ENCODE results near the gene L3MBTL3.

Gene L3MBTL3

GRCh38 chr6:130000526-130001421 lies 17.6 kb upstream of the L3MBTL3 start:
- TF ChIP-seq, protein P1, sequence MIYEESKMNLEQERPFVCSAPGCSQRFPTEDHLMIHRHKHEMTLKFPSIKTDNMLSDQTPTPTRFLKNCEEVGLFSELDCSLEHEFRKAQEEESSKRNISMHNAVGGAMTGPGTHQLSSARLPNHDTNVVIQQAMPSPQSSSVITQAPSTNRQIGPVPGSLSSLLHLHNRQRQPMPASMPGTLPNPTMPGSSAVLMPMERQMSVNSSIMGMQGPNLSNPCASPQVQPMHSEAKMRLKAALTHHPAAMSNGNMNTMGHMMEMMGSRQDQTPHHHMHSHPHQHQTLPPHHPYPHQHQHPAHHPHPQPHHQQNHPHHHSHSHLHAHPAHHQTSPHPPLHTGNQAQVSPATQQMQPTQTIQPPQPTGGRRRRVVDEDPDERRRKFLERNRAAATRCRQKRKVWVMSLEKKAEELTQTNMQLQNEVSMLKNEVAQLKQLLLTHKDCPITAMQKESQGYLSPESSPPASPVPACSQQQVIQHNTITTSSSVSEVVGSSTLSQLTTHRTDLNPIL (CRISPR knock-in tag; IDR thresholded peaks at IDR 0.05; ENCODE audit: low read depth): no peak
- TF ChIP-seq CSDC2 (CRISPR knock-in tag; IDR thresholded peaks at IDR 0.05) (no peak), SNAI2 (CRISPR knock-in tag; IDR thresholded peaks at IDR 0.05) (no peak), ISL1 (CRISPR knock-in tag; IDR thresholded peaks at IDR 0.05) (no peak), ZNF565 (CRISPR knock-in tag; conservative IDR thresholded peaks at IDR 0.05; ENCODE audit: low read depth) (no peak), TOX (CRISPR knock-in tag; IDR thresholded peaks at IDR 0.05; ENCODE audit: borderline replicate concordance) (no peak)
- ATAC-seq: no peak

DNA sequence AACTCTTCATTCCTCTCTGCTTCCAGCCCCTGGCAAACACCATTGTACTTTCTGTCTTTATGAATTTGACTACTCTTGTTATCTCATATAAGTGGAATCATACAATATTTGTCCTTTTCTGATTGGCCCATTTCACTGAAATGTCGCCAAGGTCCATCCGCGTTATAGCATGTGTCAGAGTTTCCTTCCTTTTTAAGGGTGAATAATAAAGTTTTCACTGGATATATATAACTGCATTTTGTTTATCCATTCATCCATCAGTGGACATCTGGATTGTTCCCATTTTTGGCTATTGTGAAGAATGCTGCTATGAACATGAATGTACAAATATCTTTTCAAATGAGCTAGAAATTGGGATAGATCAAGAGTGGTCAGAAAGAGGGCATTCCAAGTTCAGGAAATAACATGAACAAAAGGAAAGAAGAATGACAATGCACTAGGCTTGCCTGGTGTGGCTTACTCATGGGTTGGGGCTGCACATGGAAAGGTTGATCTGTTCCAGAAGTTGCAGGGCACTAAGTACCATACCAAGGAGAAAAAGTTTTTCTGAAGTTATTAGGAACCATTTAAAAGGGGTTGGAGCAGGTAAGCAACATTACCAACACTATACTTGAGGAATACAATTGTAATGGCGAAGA lies 10.0 kb upstream of the L3MBTL3 start:
- TF ChIP-seq ZNF565 (CRISPR knock-in tag; conservative IDR thresholded peaks at IDR 0.05; ENCODE audit: low read depth): no peak
- TF ChIP-seq SNAI2 (CRISPR knock-in tag; IDR thresholded peaks at IDR 0.05): no peak
- TF ChIP-seq POU6F1 (CRISPR knock-in tag; IDR thresholded peaks at IDR 0.05; ENCODE audit: borderline replicate concordance, low read depth): no peak
- no peak for TF ChIP-seq TCF4 (CRISPR knock-in tag; IDR thresholded peaks at IDR 0.05; ENCODE audit: borderline replicate concordance)
- TF ChIP-seq ZNF70 (CRISPR knock-in tag; IDR thresholded peaks at IDR 0.05): no peak
- TF ChIP-seq, protein P1 (CRISPR knock-in tag; IDR thresholded peaks at IDR 0.05; ENCODE audit: low read depth): no peak
- no peak for TF ChIP-seq TSHZ2 (CRISPR knock-in tag; IDR thresholded peaks at IDR 0.05)
- TF ChIP-seq ZFP3 (CRISPR knock-in tag; IDR thresholded peaks at IDR 0.05): no peak
- no peak for TF ChIP-seq ISL1 (CRISPR knock-in tag; IDR thresholded peaks at IDR 0.05)
- TF ChIP-seq PATZ1 (CRISPR knock-in tag; IDR thresholded peaks at IDR 0.05; ENCODE audit: borderline replicate concordance): no peak
- TF ChIP-seq OSR1 (CRISPR knock-in tag; IDR thresholded peaks at IDR 0.05): no peak
- TF ChIP-seq CSDC2 (CRISPR knock-in tag; IDR thresholded peaks at IDR 0.05): no peak
- no peak for ATAC-seq

DNA sequence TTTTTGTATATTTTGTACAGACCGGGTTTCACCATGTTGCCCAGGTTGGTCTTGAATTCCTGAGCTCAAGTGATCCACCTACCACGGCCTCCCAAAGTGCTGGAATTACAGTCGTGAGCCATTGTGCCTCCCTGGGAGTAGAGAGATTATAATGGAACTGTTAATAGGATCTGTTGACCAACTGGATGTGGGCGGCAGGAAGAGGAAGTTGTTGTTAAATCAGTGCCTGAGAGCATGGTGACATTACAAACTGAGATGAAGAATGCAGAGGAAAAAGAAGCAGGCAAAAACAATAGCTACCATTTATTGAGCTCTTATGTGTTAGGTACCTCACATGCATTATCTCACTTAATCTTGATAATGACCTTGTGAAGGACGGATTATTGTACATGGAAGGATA lies 9.2 kb upstream of the L3MBTL3 start:
- ATAC-seq: no peak
- no peak for TF ChIP-seq ARNTL (CRISPR knock-in tag; IDR thresholded peaks at IDR 0.05; ENCODE audit: borderline replicate concordance, low read depth)
- no peak for TF ChIP-seq RARB (CRISPR knock-in tag; IDR thresholded peaks at IDR 0.05)
- no peak for TF ChIP-seq TOX (CRISPR knock-in tag; IDR thresholded peaks at IDR 0.05; ENCODE audit: borderline replicate concordance)
- TF ChIP-seq ESRRG (CRISPR knock-in tag; IDR thresholded peaks at IDR 0.05): no peak
- TF ChIP-seq, protein P2, sequence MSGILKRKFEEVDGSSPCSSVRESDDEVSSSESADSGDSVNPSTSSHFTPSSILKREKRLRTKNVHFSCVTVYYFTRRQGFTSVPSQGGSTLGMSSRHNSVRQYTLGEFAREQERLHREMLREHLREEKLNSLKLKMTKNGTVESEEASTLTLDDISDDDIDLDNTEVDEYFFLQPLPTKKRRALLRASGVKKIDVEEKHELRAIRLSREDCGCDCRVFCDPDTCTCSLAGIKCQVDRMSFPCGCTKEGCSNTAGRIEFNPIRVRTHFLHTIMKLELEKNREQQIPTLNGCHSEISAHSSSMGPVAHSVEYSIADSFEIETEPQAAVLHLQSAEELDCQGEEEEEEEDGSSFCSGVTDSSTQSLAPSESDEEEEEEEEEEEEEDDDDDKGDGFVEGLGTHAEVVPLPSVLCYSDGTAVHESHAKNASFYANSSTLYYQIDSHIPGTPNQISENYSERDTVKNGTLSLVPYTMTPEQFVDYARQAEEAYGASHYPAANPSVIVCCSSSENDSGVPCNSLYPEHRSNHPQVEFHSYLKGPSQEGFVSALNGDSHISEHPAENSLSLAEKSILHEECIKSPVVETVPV (CRISPR knock-in tag; IDR thresholded peaks at IDR 0.05): no peak
- no peak for TF ChIP-seq ZC3H10 (CRISPR knock-in tag; IDR thresholded peaks at IDR 0.05)
- no peak for TF ChIP-seq ZNF8 (CRISPR knock-in tag; IDR thresholded peaks at IDR 0.05)
- no peak for TF ChIP-seq ZNF565 (CRISPR knock-in tag; conservative IDR thresholded peaks at IDR 0.05; ENCODE audit: low read depth)
- no peak for TF ChIP-seq BACH2 (CRISPR knock-in tag; IDR thresholded peaks at IDR 0.05; ENCODE audit: borderline replicate concordance)
- TF ChIP-seq TSHZ2 (CRISPR knock-in tag; IDR thresholded peaks at IDR 0.05): no peak
